B cell (primary cell): ENCODE measurements around the gene RTL1. TPM values are rescaled to one million over a fixed set of nuclear protein-coding genes. Genes with fewer than 3 reads are reported as not detected.

Experiments used
- ATAC-seq: fragments of 200-7000 bp; cut with Tn5 transposase; one replicate; pipeline ENCODE4 v1.10.0; 2021; ENCODE audit warnings: low read depth, mild to moderate bottlenecking, moderate number of reproducible peaks, moderate library complexity
- CTCF ChIA-PET: fragments of 350-600 bp; sonication (Branson Sonifier 250); formaldehyde crosslinking; loops from one replicate; lab custom pipeline; 2021; ENCODE audit warnings: antibody characterized with exemption, inconsistent platforms; lab: Charles Lee
- POLR2A ChIA-PET: fragments of 350-600 bp; sonication (Branson Sonifier 250); formaldehyde crosslinking; loops from one replicate; lab custom pipeline; 2021; ENCODE audit warnings: antibody characterized with exemption; lab: Charles Lee
- DNase-seq: peaks from one replicate; pipeline ENCODE4 v3.0.0; 2013
- H2AFZ ChIP-seq: 2 replicates; pipeline ENCODE4 v1.6.1; 2012; ENCODE audit warnings: mild to moderate bottlenecking, low read depth, low read length; ENCODE audit not compliant: insufficient read depth, poor library complexity, severe bottlenecking
- H3K27ac ChIP-seq, 2 donors: 1 replicate in 1 of 2; 2 replicates in 1 of 2; pipeline ENCODE4 v1.5.1; 2012 to 2013; ENCODE audit warnings: low read length in 2 of 2, mild to moderate bottlenecking in 2 of 2, moderate library complexity in 1 of 2
- H3K27me3 ChIP-seq, 4 experiments: fragments of 200-600 bp in 1 of 4; sonication (generic) in 1 of 4; replicated peaks in 1 of 4; 1 replicate in 2 of 4; 2 replicates in 2 of 4; pipeline versions ENCODE4 v1.6.1 to v1.7.0; 2013 to 2016; ENCODE audit warnings: low read length in 3 of 4, mild to moderate bottlenecking in 2 of 4, mixed read lengths in 1 of 4, moderate library complexity in 1 of 4; ENCODE audit not compliant: insufficient read depth in 4 of 4, control insufficient read depth in 3 of 4; ENCODE audit errors: control extremely low read depth in 1 of 4
- H3K36me3 ChIP-seq, 2 experiments: replicated peaks in 1 of 2; 1 replicate in 1 of 2; 2 replicates in 1 of 2; pipeline versions ENCODE4 v1.6.1 to v1.7.1; 2013; ENCODE audit warnings: low read length in 1 of 2; ENCODE audit not compliant: insufficient read depth in 2 of 2, control insufficient read depth in 1 of 2; ENCODE audit errors: control extremely low read depth in 1 of 2, extremely low read depth in 1 of 2
- H3K4me1 ChIP-seq, 2 donors: fragments of 200-600 bp in 1 of 2; sonication (generic) in 1 of 2; 1 replicate in 1 of 2; 2 replicates in 1 of 2; pipeline versions ENCODE4 v1.5.1 to v1.6.1; 2013 to 2017; ENCODE audit warnings: low read length in 2 of 2; ENCODE audit not compliant: control insufficient read depth in 2 of 2, insufficient read depth in 2 of 2
- H3K4me2 ChIP-seq: replicated peaks from 2 replicates; pipeline ENCODE3; 2012; ENCODE audit warnings: mild to moderate bottlenecking, low read depth, low read length; ENCODE audit not compliant: poor library complexity, severe bottlenecking
- H3K4me3 ChIP-seq, 5 experiments: fragments of 200-600 bp in 1 of 5; sonication (generic) in 1 of 5; 1 replicate in 3 of 5; 2 replicates in 2 of 5; pipeline versions ENCODE4 v1.5.1 to v1.7.0; 2011 to 2016; ENCODE audit warnings: low read length in 4 of 5, mild to moderate bottlenecking in 4 of 5, low read depth in 2 of 5, control low read depth in 1 of 5, moderate library complexity in 1 of 5; ENCODE audit not compliant: insufficient read depth in 1 of 5; ENCODE audit errors: control extremely low read depth in 1 of 5, extremely low read depth in 1 of 5
- H3K79me2 ChIP-seq: fragments of 200-600 bp; sonication (generic); one replicate; pipeline ENCODE4 v1.6.0; 2016; ENCODE audit warnings: low read length; ENCODE audit not compliant: control insufficient read depth, insufficient read depth
- H3K9ac ChIP-seq: fragments of 200-600 bp; sonication (generic); 2 replicates; pipeline ENCODE4 v1.6.1; 2017; ENCODE audit warnings: mild to moderate bottlenecking, low read length, moderate library complexity
- H3K9me3 ChIP-seq, 3 donors: one replicate each; pipeline versions ENCODE4 v1.6.1 to v1.7.1; 2013; ENCODE audit warnings: low read length in 2 of 3; ENCODE audit not compliant: control insufficient read depth in 2 of 3, insufficient read depth in 1 of 3; ENCODE audit errors: control extremely low read depth in 1 of 3
- H4K20me1 ChIP-seq: 2 replicates; pipeline ENCODE4 v1.6.0; 2012; ENCODE audit warnings: mild to moderate bottlenecking, low read length; ENCODE audit not compliant: insufficient read depth, control insufficient read depth, poor library complexity, severe bottlenecking
- H3K27ac Mint-ChIP-seq: one replicate; pipeline ENCODE4 v1.8.0; 2021; ENCODE audit warnings: mixed read lengths
- H3K27me3 Mint-ChIP-seq: one replicate; pipeline ENCODE4 v1.8.0; 2021; ENCODE audit warnings: mixed read lengths
- H3K4me1 Mint-ChIP-seq: one replicate; pipeline ENCODE4 v1.8.0; 2021; ENCODE audit warnings: mixed read lengths
- H3K4me3 Mint-ChIP-seq: one replicate; pipeline ENCODE4 v1.8.0; 2021; ENCODE audit warnings: mixed read lengths
- H3K9me3 Mint-ChIP-seq: one replicate; pipeline ENCODE4 v1.8.0; 2022; ENCODE audit warnings: mixed read lengths; ENCODE audit not compliant: insufficient read depth
- CTCF ChIP-seq: fragments of 200-600 bp; IDR thresholded peaks from one replicate; pipeline ENCODE4 v1.8.0; 2022; ENCODE audit warnings: antibody characterized with exemption, mild to moderate bottlenecking
- EZH2 ChIP-seq: IDR thresholded peaks from 2 replicates; pipeline ENCODE4 v1.6.1; 2012; ENCODE audit warnings: borderline replicate concordance, low read depth, mild to moderate bottlenecking, moderate library complexity, low read length; ENCODE audit not compliant: insufficient read depth, poor library complexity, severe bottlenecking
- WGBS: methylation state at CpG from one replicate; pipeline ENCODE4 v1.1.5; 2013; ENCODE audit warnings: missing lambda C conversion rate; ENCODE audit not compliant: insufficient coverage; 5-methylcytosine and 5-hydroxymethylcytosine counted together
- intact Hi-C: fragments of 100-400 bp; cut with micrococcal nuclease; formaldehyde crosslinking; loops from one replicate; pipeline ENCODE4 v1.10.0; 2022
- polyA plus RNA-seq: library from polyadenylated mRNA; depleted of rRNA; stranded (reverse); fragments of >200 nt; gene quantifications from 2 replicates; pipeline ENCODE4 v1.2.3, GENCODE V29; 2012
- total RNA-seq, 2 donors: library from RNA; stranded (reverse); fragments of 120-200 nt in 1 of 2; gene quantifications; 1 replicate in 1 of 2; 2 replicates in 1 of 2; pipeline versions ENCODE4 v1.2.3 to v1.2.4, GENCODE V29; 2013 to 2022

Gene RTL1
- total and polyA plus RNA-seq, 2 donors (not counting 1 experiment from before 2014, with no cell fraction given), result not detected

GRCh38 chr14:100834794-100835547 lies 68.6 kb downstream of the RTL1 start:
- no peak for TF ChIP-seq EZH2
- TF ChIP-seq CTCF, result no peak

DNA sequence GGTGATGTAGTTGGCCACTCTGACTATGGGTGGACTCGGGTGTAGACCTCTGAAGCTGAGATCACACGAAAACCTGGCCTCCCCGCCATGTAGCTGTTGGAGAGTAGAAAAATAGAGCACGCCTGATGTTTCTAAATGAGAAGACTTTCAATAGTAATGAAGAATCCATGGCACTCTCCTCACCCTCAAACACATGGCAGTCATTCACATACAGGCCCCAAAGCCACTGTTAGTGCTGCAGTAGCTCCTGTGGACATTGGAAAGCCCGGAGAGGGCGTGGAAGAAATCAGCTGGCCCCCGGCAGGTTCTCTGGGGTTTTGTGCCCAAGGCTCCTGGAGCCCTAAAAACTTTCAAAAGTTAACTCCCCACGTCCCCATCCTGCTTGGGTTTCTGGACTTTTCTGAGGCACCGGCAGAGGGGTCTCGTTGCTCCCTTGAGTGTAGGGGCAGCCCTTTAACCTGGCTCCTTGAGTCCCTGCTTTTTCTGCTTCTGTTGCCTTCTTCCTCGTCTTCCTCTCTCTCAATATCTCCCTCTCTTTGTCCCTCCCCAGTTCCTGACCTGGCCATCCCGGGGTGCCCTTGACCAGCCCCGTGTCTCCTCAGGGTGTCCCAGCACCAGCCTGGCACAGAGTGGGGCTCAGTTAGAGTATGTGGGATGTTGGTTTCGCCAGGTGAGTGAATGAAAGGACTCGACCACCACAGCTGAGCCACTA lies 69.3 kb downstream of the RTL1 start:
- Histone ChIP-seq H3K9ac (no peak overlapping the region), H3K36me3 (no peaks in the 10 kb centered on the region), H4K20me1 (no peaks in the 10 kb centered on the region), H3K27ac (no peak overlapping the region), H3K27me3 (no peaks in the 10 kb centered on the region), H2AFZ (no peak overlapping the region), H3K4me2 (no peak overlapping the region), H3K4me3 (no peak overlapping the region), H3K4me1 (no peaks in the 10 kb centered on the region), H3K9me3 (peaks cover 0 to 3% (median 0%) of the 10 kb centered on the region in 3 donors), H3K79me2 (no peaks in the 10 kb centered on the region)
- Mint-ChIP-seq H3K27me3 (no peaks in the 10 kb centered on the region), H3K4me3 (no peak overlapping the region), H3K27ac (no peak overlapping the region), H3K9me3 (no peaks in the 10 kb centered on the region), H3K4me1 (no peaks in the 10 kb centered on the region)
- TF ChIP-seq CTCF, result no peak
- DNase-seq, result no peak
- ChIA-PET CTCF (no interaction called here), POLR2A (no interaction called here)
- WGBS, result 91% methylated on average over 7 of the region's 15 CpGs
- intact Hi-C loops, result no loop called here
- ATAC-seq, result no peak

More at GRCh38 chr14:100834794-100835547, 68.6 kb downstream of the RTL1 start:
- no peak overlapping the region for H3K4me3 Mint-ChIP-seq
- H3K27ac ChIP-seq, result no peak overlapping the region
- intact Hi-C loops, result no loop called here
- no peaks in the 10 kb centered on the region for H3K27me3 Mint-ChIP-seq
- no peak overlapping the region for H3K4me2 ChIP-seq
- WGBS, result 86% methylated on average over 29 of the region's 29 CpGs
- H3K79me2 ChIP-seq, result no peaks in the 10 kb centered on the region
- H2AFZ ChIP-seq, result no peak overlapping the region
- H3K27me3 ChIP-seq, result no peaks in the 10 kb centered on the region
- no peak overlapping the region for H3K4me3 ChIP-seq
- no peak for ATAC-seq
- H3K4me1 Mint-ChIP-seq, result no peaks in the 10 kb centered on the region
- no peaks in the 10 kb centered on the region for H4K20me1 ChIP-seq
- H3K9me3 Mint-ChIP-seq, result no peaks in the 10 kb centered on the region
- H3K36me3 ChIP-seq, result no peaks in the 10 kb centered on the region
- no peak for DNase-seq
- no peak overlapping the region for H3K9ac ChIP-seq
- H3K9me3 ChIP-seq, result peaks cover 0 to 3% (median 0%) of the 10 kb centered on the region in 3 donors
- POLR2A ChIA-PET, result no interaction called here
- H3K4me1 ChIP-seq, result no peaks in the 10 kb centered on the region
- CTCF ChIA-PET, result no interaction called here
- H3K27ac Mint-ChIP-seq, result no peak overlapping the region
